B cell (primary cell): ENCODE results near the gene ABCC9.

Experiments
- CTCF ChIP-seq: fragments of 200-600 bp; IDR thresholded peaks from one replicate; pipeline ENCODE4 v1.8.0; 2022; ENCODE audit warnings: antibody characterized with exemption, mild to moderate bottlenecking
- EZH2 ChIP-seq: IDR thresholded peaks from 2 replicates; pipeline ENCODE4 v1.6.1; 2012; ENCODE audit warnings: borderline replicate concordance, low read depth, mild to moderate bottlenecking, moderate library complexity, low read length; ENCODE audit not compliant: insufficient read depth, poor library complexity, severe bottlenecking

DNA sequence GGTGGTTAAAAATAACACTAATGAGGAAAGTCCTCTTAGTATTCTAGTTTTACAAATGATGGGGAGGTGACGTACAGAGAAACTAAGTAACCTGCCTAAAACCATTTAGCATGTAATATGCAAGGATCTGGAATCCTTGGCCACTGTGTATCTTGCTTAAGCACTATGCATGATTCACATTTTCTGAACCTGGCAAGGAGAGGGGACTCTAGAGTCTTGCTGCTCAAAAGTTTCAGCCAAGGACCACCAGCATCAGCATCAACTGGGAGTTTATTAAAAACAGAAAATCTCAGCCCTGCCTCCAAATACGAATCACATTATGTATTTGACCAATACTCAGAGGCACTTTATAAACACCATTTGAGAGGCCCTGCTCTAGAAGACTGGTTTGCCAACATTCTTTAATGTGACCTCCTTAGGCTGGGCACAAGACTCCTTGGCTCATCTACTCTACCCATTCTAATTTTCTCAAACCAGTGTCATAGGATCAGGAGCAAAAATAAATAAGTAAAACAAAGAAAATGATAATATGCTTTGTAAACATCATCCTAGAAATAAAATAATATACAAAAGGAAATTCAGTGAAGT is 52.9 kb downstream of the ABCC9 start:
- TF ChIP-seq CTCF, result no peak
- no peak for TF ChIP-seq EZH2
